ENCODE measurements around the gene OR1C1. TPM values are rescaled to one million over a fixed set of nuclear protein-coding genes. Genes with fewer than 3 reads are reported as not detected.

OR1C1 gene
- total RNA-seq, 1 experiment from 2014 or later: not detected

DNA sequence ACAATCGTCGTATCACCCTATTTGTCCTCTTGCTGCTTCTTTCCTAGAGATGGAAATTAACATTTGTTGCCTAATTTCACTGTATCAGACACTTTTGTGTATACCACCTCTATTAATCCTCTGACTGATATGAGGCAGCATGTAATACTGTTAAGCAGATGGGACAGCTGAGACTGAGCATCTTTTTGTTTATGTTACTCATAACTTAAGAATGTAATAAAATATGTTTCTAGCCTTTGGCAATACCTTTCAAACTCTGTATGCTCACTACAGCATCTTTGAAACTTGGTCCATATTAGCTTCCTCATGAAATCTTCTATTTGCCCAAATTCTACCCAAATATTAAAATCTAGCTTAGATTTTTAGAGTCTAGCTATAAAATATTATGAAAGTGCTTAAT, 19.6 kb downstream of the OR1C1 start:
- Mint-ChIP-seq H3K36me3 (ENCODE audit: insufficient read depth, unreplicated experiment) (no peaks in the 10 kb centered on the region), H3K27me3 (ENCODE audit: unreplicated experiment) (no peaks in the 10 kb centered on the region), H3K4me1 (ENCODE audit: low read depth, unreplicated experiment) (no peaks in the 10 kb centered on the region), H3K27ac (ENCODE audit: unreplicated experiment) (no peak overlapping the region), H3K9me3 (ENCODE audit: low read depth, unreplicated experiment) (peaks cover 14% of the 10 kb centered on the region), H3K4me3 (ENCODE audit: low read depth, unreplicated experiment) (no peak overlapping the region)
- DNase-seq: no peak
- intact Hi-C loops (cut with micrococcal nuclease; ENCODE audit: unreplicated experiment): no loop called here
- BruUV-seq (replicated peaks): no TSS peak
- TF ChIP-seq, protein P1, sequence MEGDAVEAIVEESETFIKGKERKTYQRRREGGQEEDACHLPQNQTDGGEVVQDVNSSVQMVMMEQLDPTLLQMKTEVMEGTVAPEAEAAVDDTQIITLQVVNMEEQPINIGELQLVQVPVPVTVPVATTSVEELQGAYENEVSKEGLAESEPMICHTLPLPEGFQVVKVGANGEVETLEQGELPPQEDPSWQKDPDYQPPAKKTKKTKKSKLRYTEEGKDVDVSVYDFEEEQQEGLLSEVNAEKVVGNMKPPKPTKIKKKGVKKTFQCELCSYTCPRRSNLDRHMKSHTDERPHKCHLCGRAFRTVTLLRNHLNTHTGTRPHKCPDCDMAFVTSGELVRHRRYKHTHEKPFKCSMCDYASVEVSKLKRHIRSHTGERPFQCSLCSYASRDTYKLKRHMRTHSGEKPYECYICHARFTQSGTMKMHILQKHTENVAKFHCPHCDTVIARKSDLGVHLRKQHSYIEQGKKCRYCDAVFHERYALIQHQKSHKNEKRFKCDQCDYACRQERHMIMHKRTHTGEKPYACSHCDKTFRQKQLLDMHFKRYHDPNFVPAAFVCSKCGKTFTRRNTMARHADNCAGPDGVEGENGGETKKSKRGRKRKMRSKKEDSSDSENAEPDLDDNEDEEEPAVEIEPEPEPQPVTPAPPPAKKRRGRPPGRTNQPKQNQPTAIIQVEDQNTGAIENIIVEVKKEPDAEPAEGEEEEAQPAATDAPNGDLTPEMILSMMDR (IDR thresholded peaks at IDR 0.05; ENCODE audit: unreplicated experiment): no peak
- CTCF ChIA-PET: interaction anchor here (0.6 kb wide), 1 partner anchor 351 kb away, joined by 3 read pairs; no protein-coding TSS in a partner anchor

DNA sequence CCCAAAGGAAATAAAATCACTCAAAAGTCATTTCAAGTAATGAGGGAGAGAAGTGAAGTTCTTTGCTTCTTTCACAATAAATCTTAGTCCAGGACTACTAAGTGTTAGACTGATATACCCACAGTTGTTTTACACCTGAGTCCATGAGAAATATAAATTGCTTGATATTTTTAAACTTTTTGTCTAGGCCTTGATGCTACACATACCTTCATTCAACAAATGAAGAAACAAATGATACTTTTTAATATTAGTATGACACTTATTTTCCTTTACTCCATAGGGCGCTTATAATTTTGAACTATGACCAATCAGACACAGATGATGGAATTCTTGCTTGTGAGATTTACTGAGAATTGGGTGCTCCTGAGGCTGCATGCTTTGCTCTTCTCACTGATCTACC, 22.0 kb downstream of the OR1C1 start, which contains the start of gene OR14K1:
Gene OR14K1, plus strand, starts transcription at position 301 of the 400 bp plus-strand sequence. Its CDS starts 0 bp downstream, at position 301.
- BruUV-seq (replicated peaks): no TSS peak
- Mint-ChIP-seq H3K4me1 (ENCODE audit: low read depth, unreplicated experiment) (no peaks in the 10 kb centered on the region), H3K9me3 (ENCODE audit: low read depth, unreplicated experiment) (peaks cover 19% of the 10 kb centered on the region), H3K36me3 (ENCODE audit: insufficient read depth, unreplicated experiment) (no peaks in the 10 kb centered on the region), H3K4me3 (ENCODE audit: low read depth, unreplicated experiment) (no peak within 1 kb of the TSS), H3K27me3 (ENCODE audit: unreplicated experiment) (no peaks in the 10 kb centered on the region), H3K27ac (ENCODE audit: unreplicated experiment) (no peak within 1 kb of the TSS)
- CTCF ChIA-PET: no interaction called here
- TF ChIP-seq, protein P1 (IDR thresholded peaks at IDR 0.05; ENCODE audit: unreplicated experiment): no peak
- intact Hi-C loops (cut with micrococcal nuclease; ENCODE audit: unreplicated experiment): loop anchor here (10.0 kb wide), 1 partner anchor 994 kb away; no protein-coding TSS in a partner anchor
- DNase-seq: no peak

DNA sequence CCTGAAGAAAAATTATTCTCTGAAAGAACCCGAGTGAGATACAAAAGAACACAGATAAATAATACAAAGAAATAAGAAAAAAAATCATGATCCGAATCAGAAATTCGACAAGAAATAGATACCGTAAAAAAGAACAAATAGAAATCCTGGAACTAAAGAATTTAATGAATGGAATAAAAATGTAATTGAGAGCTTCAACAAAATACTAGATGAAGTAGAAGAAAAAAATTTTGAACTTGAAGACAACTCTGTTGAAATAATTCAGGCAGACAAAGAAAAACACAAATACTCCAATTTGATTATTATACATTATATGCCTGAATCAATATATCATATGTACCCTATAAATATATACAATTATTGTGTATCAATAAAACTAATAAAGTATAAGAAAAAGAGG, 39.1 kb downstream of the OR1C1 start:
- no peaks in the 10 kb centered on the region for H3K4me1 Mint-ChIP-seq (ENCODE audit: low read depth, unreplicated experiment)
- H3K27me3 Mint-ChIP-seq (ENCODE audit: unreplicated experiment): no peaks in the 10 kb centered on the region
- CTCF ChIA-PET: no interaction called here
- no peak overlapping the region for H3K27ac Mint-ChIP-seq (ENCODE audit: unreplicated experiment)
- H3K4me3 Mint-ChIP-seq (ENCODE audit: low read depth, unreplicated experiment): no peak overlapping the region
- H3K36me3 Mint-ChIP-seq (ENCODE audit: insufficient read depth, unreplicated experiment): no peaks in the 10 kb centered on the region
- intact Hi-C loops (cut with micrococcal nuclease; ENCODE audit: unreplicated experiment): no loop called here
- TF ChIP-seq, protein P1 (IDR thresholded peaks at IDR 0.05; ENCODE audit: unreplicated experiment): no peak
- no TSS peak for BruUV-seq (replicated peaks)
- DNase-seq: no peak
- peaks cover 20% of the 10 kb centered on the region for H3K9me3 Mint-ChIP-seq (ENCODE audit: low read depth, unreplicated experiment)

DNA sequence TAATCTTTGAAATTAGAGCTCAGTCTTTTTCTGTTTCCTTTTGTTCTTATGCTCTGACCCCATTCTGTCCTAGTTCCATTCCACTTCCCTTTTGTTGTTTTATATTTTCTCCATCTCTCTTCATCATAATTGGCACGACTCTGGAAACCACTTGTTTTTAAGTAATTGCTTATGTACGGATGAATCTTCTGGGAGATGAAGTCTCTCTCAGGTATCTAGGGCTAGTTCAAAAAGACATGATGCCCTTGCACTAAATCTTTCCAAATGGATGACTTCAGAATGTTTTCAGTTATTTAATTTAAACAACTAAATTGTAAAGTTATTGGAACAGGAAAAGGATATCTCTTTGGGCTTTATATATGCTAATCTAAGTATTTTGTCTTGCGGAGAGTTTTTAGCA, 43.8 kb downstream of the OR1C1 start, which contains the start of gene OR6F1:
Gene OR6F1, minus strand, starts transcription at position 101 of the 400 bp plus-strand sequence. CDS start 3,891 bp downstream, outside the sequence.
- TF ChIP-seq, protein P1 (IDR thresholded peaks at IDR 0.05; ENCODE audit: unreplicated experiment): no peak
- CTCF ChIA-PET: no interaction called here
- DNase-seq: no peak
- intact Hi-C loops (cut with micrococcal nuclease; ENCODE audit: unreplicated experiment): no loop called here
- BruUV-seq (replicated peaks): no TSS peak
- H3K27ac Mint-ChIP-seq (ENCODE audit: unreplicated experiment): no peak within 1 kb of the TSS
- no peaks in the 10 kb centered on the region for H3K36me3 Mint-ChIP-seq (ENCODE audit: insufficient read depth, unreplicated experiment)
- H3K27me3 Mint-ChIP-seq (ENCODE audit: unreplicated experiment): no peaks in the 10 kb centered on the region
- H3K9me3 Mint-ChIP-seq (ENCODE audit: low read depth, unreplicated experiment): peaks cover 18% of the 10 kb centered on the region
- H3K4me3 Mint-ChIP-seq (ENCODE audit: low read depth, unreplicated experiment): no peak within 1 kb of the TSS
- H3K4me1 Mint-ChIP-seq (ENCODE audit: low read depth, unreplicated experiment): no peaks in the 10 kb centered on the region

Data from Calu3 (cell line).